ENCODE measurements around the gene CADM1.

DNA sequence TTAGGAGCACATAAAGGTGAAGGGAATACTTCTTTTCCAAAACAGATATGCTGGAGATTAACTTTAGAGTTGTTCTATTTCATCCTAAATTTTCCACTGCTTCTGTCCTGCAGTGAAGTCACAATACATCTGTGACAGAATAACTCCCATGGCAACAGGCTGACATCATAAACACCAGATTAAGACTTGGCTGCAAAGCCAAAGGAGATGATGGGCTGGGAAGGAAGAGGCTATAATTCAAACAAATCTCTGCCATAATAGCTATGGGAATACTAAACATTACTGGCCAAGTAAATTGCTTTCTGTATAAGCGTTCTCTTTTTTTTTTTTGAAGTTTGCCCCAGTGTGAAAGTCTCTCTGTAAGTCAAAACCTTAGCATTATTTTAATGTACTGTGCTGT is 107.7 kb downstream of the CADM1 start:
- TF ChIP-seq, protein P1, sequence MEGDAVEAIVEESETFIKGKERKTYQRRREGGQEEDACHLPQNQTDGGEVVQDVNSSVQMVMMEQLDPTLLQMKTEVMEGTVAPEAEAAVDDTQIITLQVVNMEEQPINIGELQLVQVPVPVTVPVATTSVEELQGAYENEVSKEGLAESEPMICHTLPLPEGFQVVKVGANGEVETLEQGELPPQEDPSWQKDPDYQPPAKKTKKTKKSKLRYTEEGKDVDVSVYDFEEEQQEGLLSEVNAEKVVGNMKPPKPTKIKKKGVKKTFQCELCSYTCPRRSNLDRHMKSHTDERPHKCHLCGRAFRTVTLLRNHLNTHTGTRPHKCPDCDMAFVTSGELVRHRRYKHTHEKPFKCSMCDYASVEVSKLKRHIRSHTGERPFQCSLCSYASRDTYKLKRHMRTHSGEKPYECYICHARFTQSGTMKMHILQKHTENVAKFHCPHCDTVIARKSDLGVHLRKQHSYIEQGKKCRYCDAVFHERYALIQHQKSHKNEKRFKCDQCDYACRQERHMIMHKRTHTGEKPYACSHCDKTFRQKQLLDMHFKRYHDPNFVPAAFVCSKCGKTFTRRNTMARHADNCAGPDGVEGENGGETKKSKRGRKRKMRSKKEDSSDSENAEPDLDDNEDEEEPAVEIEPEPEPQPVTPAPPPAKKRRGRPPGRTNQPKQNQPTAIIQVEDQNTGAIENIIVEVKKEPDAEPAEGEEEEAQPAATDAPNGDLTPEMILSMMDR (IDR thresholded peaks at IDR 0.05; ENCODE audit: poor library complexity): no peak
- TF ChIP-seq EZH2 (IDR thresholded peaks at IDR 0.05; ENCODE audit: borderline replicate concordance): no peak
